NCI-H2227 treated with DMSO at 0.1 percent for 48 hours (cell line): Measurements from ENCODE around the gene LMX1B.
A peak's percentile ranks its signal among the peaks of the same experiment; 100 is the strongest.
"Not testable (repeated sequence)": the region's sequence is repeated elsewhere in the genome, so short reads cannot be mapped to it uniquely, and the experiment has no call there.

ENCODE experiments used
- DNase-seq: peaks from one replicate; lab custom pipeline; 2025; lab: John Stamatoyannopoulos, UW

The LMX1B gene

GRCh38 chr9:126695701-126696400 is 82.1 kb downstream of the LMX1B start:
- DNase-seq = no peak

- no peak for DNase-seq
These were observed 82.8 kb downstream of the LMX1B start for GRCh38 chr9:126696401-126697145.

GRCh38 chr9:126697330-126697729 is 83.6 kb downstream of the LMX1B start:
- no peak for DNase-seq

- no peak for DNase-seq
These were observed 84.5 kb downstream of the LMX1B start for GRCh38 chr9:126698251-126698650.

- DNase-seq = no peak
These were observed 85.0 kb downstream of the LMX1B start for GRCh38 chr9:126698756-126699155.

GRCh38 chr9:126699401-126699881 is 85.7 kb downstream of the LMX1B start:
- DNase-seq = no peak

- no peak for DNase-seq
These were observed 86.6 kb downstream of the LMX1B start for GRCh38 chr9:126700296-126700695.

- no peak for DNase-seq
These were observed 87.4 kb downstream of the LMX1B start for GRCh38 chr9:126700903-126701812.

GRCh38 chr9:126701813-126702140 is 88.0 kb downstream of the LMX1B start:
- DNase-seq = no peak

- DNase-seq = no peak
These were observed 88.6 kb downstream of the LMX1B start for GRCh38 chr9:126702151-126703001.

- DNase-seq = no peak
These were observed 89.5 kb downstream of the LMX1B start for GRCh38 chr9:126703002-126703865.

GRCh38 chr9:126703866-126704156 is 90.1 kb downstream of the LMX1B start:
- DNase-seq = no peak

GRCh38 chr9:126704157-126704891 is 90.6 kb downstream of the LMX1B start:
- peak; percentile 14 for DNase-seq

GRCh38 chr9:126704892-126705766 is 91.4 kb downstream of the LMX1B start:
- DNase-seq = peak; percentile 55

- no peak for DNase-seq
These were observed 92.3 kb downstream of the LMX1B start for GRCh38 chr9:126705767-126706697.

GRCh38 chr9:126706698-126707053 is 92.9 kb downstream of the LMX1B start:
- DNase-seq = no peak

GRCh38 chr9:126707083-126707482 is 93.4 kb downstream of the LMX1B start:
- no peak for DNase-seq

GRCh38 chr9:126707712-126708111 is 94.0 kb downstream of the LMX1B start:
- DNase-seq = not testable (repeated sequence)
